Measurements from ENCODE around the gene IL15. TPM values are rescaled to one million over a fixed set of nuclear protein-coding genes. Genes with fewer than 3 reads are reported as not detected.
"Not testable (repeated sequence)": the region's sequence is repeated elsewhere in the genome, so short reads cannot be mapped to it uniquely, and the experiment has no call there.

Gene IL15
- total RNA-seq, 1 donor from 2014 or later, result 7.0 TPM

DNA sequence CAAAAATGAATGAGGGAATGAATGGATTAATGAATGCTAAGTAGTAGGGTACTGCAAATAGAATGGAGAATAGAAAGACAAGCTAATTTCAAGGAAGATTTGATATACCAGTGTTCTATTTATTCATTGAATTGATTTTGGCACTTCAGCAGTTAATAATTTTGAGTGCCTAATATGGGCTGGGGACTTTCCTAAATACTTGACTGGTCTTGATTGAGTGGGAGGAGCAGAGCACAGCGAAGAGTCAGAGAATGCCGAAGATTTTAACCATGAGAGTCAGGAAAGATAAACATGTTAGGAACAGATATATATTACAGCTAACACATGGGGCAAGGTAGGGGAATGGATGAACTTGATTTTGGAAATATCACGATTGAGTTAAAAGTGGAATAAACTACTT lies 10.6 kb downstream of the IL15 start:
- no peak for DNase-seq (ENCODE audit: low spot score)

DNA sequence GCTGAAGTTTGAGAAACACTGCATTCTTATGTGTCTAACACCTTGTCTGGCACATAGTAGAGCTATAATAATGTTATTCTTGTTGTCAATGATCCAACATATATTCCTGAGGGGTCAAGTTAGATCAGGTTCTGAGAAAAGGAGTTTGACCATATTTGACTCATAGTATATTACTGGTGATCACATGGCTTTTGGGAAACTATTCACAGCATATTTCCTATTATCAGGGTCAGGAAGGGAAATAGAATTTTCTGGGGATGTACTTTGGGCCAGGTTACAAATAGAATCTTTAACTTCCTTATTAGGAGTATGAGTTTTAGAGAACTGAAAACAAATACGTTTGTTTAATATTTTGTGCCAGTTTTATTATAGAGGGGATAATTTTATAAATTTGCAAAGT lies 11.6 kb downstream of the IL15 start:
- no peak for DNase-seq (ENCODE audit: low spot score)

DNA sequence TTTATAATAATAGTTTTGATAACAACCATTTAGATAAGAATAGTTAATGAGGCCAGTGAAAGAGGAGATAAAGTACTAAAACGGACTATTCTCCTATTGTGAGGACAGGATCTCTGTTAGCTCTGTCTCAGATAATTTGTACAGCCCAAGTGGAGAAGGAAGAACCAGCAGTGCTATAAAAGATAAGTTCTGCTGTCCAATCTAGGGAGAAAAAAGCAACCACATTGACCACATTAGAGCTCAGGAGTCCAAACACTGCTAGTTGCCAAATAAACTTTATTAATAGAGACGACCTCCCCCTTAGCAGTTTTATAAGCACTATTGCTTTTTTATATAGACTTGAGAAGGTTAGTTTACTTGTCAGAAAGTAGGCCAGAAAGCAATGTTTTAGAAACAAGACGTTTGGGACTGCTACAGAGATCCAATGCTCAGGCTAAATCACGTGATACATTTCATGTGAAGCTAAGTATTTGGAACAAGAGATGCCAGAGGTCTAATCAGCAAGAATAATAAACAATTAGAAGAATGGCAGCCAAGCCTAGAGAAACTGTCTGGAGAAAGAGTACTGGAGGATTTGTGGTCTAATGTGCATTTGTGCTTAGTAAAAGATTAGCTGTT lies 15.9 kb downstream of the IL15 start:
- DNase-seq (ENCODE audit: low spot score), result no peak

DNA sequence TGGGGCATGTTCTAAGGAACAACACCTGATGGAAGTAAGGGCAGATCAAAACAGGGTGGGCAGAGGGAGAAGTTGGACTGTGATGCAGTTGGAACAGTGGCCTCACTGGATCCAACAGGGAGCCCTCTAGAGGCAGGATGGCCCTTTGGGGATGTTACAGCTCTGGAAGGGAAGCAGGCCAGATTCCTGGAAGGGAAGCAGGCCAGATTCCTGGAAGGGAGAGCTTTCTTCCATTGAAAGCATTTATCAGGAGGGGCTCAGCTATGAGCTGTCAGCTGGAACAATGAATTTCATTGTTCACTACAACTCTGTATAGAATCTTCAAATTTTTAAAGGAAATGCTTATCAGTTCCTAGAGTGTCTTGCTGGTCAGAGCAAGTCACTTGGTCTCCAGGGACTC lies 17.7 kb downstream of the IL15 start:
- no peak for DNase-seq (ENCODE audit: low spot score)

DNA sequence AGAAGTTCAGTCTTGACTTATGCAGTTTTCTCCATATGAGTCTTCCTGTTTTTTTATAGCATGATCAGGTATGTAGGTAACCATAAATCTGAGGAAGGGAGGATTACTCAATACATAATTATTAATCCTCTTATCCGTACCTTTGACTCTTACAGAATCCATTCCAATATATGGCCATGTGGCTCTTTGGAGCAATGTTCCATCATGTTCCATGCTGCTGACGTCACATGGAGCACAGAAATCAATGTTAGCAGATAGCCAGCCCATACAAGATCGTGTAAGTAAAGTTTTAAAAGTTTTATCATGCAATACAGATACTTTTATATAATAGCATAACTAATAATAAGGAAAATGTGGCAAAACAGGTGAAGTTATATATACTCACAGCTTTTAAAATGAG lies 19.6 kb downstream of the IL15 start:
- no peak for DNase-seq (ENCODE audit: low spot score)

DNA sequence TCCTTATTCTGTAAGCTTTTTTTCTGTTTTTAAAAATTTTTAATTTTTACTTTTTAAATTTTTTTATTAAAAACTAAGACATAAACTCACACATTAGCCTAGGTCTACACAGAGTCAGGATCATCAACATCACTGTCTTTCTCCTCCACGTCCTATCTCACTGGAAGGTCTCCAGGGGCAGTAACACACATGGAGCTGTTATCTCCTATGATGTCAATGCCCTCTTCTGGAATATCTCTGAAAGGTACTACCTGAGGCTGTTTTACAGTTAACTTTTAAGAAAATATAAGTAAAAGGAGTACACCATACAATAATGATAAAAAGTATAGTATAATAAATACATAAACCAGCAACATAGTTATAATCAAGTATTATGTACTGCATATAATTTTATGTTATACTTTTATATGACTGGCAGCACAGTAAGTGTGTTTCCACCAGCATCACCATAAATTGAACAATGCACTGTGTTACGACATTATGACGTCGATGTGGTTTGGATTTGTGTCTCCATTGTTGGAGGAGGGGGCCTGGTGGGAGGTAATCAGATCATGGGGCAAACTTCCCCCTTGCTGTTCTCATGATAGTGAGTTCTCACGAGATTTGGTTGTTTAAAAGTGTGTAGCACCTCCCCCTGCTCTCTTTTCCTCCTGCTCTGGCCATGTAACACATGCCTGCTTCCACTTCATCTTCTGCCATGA lies 21.3 kb downstream of the IL15 start:
- no peak for DNase-seq (ENCODE audit: low spot score)

DNA sequence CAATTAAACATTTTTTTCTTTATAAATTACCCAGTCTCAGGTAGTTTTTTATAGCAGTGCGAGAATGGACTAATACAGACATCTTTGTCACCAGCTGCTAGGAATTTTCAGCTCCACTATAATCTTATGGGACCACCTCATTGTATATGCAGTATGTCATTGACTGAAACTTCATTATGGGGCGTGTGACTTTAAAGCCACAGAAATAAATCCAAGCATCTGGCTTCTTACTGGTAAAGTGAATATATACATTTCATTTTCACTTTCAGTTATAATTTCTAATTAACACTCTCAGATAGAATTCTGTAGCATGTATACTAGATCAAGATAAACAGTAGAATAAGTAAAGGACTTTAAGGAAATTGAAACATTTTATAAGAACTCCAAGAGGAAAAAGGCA lies 21.9 kb downstream of the IL15 start:
- no peak for DNase-seq (ENCODE audit: low spot score)

DNA sequence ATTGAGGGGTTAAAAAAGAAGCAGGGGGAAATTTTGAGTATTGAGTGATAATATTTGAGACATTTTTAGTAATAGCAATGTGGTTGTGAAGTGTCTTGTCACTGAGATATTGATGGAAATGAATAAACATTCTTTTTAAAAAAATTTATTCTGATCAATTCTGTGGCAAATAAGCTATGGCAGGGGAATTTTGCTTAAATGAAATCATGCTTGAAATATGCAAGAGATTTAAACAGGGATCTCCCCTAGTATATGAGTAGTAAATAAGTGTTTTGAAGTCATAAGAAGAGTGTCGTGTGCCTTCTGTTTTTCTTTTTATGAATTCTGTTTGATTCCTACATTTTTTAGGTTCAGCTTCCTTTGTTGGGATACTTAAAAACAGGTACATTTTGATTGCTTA lies 23.2 kb downstream of the IL15 start:
- DNase-seq (ENCODE audit: low spot score), result no peak

DNA sequence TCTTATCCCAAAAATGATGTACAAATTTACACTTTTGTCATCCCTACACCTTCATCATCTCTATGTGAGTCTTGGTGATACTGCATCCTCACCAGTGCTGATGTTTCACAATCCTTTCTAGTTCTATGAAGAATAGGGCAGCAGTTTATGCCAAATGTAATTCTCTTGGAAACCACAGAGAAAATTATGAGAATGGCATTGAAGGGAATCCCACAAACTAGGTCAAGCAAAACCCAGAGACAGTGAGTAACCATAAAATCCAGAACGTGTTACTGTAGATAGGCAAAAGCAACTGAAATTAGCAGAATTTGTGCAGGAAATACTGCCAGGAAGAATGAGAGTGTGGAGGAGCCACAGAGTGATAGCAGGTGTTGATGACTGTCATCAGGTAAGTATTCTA lies 24.5 kb downstream of the IL15 start:
- DNase-seq (ENCODE audit: low spot score), result no peak

DNA sequence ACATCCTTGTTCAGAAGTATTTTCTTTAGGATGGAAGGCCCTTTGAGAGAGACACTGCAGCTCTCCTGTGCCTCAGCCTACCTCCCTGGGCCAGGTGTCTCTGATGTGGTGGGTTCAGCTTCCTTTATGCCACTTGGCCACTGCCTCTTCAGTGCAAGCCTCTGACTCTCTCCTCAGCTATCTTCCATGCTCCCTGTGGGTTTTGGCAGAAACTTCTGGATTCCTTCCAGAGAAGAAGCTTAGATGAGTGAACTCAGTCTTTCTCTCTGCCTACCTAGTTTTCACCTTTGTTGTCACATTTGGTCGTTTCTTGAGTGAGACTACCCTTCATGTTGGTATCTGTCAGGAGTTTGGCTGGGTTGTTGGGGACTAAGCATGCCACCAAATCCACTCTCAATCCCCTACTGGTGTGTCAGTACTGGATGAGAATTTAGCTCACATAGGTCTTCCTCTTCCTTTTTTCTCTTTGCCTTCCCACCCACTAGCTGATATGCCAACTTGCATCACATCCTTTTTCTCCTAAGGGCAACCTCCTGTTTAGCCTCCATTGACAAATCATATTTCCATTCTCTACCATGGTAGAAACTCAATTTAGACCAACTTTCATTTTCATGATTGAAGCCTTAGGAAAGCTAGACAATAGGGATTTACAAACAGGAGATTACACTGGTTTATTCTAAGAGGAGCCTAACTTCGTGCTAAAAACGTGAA lies 32.0 kb downstream of the IL15 start:
- DNase-seq (ENCODE audit: low spot score), result no peak

DNA sequence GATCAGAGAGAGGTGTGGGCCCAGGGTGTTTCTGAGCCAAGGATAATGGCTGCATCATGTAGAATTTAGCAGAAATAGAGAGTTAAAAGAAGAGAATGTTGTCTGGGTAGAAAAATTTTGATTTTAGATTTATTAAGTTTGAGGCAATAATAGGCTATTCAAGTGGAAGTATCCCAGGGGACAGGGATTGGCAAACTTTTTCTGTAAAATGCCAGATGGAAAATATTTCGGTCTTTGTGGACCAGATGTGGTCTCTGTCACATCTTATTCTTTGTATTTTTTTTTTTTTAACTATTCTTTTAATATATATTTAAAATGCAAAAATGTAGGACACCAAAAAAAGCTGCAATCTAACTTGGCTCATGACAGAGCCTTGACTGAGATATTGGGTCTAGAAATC lies 33.1 kb downstream of the IL15 start:
- no peak for DNase-seq (ENCODE audit: low spot score)

DNA sequence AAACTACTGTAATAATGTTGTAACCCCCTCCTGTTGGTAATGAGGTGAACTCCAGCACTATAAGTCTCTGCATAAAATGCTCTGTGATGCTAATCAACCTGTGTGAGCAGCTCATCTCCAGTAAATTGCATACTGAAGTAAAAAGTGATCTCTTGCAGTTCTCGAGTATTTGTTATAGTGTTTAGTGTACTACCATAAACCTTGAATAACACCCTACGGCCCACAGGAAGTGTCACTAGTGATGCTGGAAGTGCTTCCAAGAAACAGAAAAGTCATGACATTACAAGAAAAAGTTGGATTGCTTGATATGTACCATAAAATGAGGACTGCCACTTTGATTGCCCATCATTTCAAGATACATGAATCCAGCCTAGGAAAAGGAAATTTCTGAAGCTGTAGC lies 39.0 kb downstream of the IL15 start:
- DNase-seq (ENCODE audit: low spot score), result no peak

DNA sequence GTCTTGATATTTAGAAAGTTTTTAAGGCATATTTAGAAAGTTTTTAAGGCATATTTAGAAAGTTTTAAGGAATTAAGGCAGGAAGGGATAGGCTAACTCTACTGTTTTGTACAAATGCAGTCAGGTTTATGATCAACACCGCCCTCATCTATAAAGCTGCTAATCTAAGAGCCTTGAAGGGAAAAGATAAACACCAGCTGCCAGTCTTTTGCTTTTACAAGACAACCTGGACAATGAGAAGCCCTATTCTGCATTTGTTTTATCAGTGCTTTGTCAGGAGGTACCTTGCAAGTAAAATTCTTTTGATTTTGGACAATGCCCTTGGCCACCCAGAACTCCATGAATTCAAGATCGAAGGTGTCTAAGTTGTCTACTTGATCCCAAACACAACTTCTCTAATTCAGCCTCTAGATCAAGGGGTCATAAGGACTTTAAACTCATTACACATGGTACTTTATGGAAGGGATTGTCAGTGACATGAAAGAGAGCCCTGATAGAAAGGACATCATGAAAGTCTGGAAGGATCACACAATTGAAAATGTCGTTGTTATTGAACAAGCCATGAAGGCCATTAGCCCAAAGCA lies 39.8 kb downstream of the IL15 start:
- DNase-seq (ENCODE audit: low spot score), result no peak

DNA sequence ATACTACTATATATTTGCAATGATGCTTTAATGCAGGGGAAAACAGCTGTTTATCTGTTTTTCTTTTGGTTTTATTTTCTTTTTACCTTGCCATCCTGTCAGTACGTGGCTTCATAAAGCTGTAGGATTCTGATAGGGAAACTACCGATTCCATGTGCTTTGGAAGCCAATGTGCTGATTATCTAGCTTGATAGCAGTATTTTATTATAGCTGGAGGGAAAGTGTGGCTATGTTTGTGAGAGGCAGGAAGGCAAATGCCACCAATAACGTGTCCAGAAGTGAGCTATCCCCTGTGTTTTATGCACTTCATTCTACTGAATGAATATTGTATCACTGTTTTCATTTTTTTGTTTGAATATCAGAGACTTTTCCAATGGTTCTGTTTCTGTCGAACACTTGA lies 43.7 kb downstream of the IL15 start:
- no peak for DNase-seq (ENCODE audit: low spot score)

DNA sequence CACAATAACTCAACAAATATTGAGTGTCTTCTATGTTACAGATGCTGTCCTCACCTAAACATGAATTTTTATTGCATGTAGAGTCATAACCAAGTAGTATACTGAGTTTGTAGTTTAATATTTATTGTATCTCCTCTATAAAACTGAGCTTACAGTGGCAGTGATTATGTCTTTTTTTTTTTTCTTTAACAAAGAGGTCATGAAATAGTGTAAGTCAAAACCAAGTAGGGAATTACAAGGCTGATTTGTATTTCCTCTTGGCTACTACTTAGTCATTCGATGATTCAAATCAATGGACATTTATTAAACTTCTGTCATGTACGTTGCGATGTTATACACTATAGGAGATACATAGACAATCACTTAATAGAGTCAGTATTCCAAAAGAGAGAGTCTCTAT lies 48.4 kb downstream of the IL15 start:
- DNase-seq (ENCODE audit: low spot score), result no peak

DNA sequence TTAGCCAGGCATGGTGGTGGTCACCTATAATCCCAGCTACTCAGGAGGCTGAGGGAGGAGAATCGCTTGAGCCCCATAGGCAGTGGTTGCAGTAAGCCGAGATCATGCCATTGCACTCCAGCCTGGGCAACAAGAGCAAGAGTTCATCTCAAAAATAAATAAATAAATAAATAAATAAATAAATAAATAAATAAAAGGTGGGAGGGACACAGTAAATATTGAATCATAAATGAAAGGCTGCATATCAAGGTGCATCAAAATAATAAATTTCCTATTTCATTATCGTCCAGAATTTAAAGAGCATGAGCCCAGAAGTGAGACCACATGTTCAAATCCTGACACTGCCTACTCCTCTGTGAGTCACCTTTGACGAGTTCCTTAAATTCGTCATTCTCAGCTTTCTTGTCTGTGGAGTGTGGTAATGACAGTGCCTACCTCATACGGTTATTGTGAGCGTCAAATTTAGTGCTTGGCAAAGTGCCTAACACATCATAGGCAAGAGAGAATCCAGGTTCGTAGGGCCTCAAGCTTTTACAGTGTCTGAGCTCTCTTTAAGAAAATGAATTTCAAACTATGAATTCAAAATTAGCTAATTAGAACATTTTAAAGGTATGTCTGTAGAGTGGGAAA lies 49.9 kb downstream of the IL15 start:
- DNase-seq (ENCODE audit: low spot score), result no peak

DNA sequence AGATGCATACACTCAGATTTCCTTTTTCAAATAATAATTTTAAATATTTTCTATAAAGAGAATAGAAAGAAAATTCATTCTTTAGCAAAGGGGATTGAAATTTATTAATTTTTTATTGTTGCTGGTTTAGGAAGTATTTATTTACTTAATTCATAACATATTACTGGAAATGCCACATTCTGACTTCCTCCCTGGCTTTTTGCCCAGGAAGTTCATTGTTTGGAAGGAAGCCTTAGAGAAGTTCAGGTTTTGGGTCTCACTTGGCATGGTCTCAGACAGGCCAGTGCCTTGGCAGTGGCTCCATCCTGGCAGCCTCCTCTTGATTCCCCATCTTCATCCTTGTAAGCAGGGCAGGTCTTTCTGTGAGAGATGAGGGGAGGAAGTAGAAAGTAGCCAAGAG lies 50.5 kb downstream of the IL15 start:
- DNase-seq (ENCODE audit: low spot score), result peak; percentile 61

DNA sequence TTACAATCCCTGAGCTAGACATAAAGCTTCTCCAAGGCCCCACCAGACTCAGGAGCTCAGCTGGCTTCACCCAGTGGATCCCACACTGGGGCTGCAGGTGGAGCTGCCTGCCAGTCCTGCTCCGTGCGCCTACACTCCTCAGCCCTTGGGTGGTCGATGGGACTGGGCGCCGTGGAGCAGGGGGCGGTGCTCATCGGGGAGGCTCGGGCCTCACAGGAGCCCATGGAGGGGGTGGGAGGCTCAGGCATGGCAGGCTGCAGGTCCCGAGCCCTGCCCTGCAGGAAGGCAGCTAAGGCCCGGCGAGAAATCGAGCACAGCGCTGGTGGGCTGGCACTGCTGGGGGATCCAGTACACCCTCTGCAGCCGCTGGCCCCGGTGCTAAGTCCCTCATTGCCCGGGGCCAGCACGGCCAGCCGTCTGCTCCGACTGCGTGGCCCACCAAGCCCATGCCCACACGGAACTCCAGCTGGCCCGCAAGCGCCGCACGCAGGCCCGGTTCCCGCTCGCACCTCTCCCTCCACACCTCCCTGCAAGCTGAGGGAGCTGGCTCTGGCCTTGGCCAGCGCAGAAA lies 53.4 kb downstream of the IL15 start:
- not testable (repeated sequence) for DNase-seq (ENCODE audit: low spot score)

DNA sequence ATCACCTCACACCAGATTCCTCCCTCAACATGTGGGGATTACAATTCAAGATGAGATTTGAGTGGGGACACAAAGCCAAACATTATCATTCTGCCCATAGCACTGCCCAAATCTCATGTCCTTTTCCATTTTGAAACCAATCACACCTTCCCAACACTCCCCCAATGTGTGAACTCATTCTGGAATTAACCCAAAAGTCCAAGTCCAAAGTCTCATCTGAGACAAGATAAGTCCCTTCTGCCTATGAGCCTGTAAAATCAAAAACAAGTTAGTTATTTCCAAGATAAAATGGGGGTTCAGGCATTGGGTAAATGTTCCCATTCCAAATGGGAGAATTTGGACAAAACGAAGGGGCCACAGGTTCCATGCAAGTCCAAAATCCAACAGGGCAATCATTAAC lies 54.9 kb downstream of the IL15 start:
- DNase-seq (ENCODE audit: low spot score), result not testable (repeated sequence)

DNA sequence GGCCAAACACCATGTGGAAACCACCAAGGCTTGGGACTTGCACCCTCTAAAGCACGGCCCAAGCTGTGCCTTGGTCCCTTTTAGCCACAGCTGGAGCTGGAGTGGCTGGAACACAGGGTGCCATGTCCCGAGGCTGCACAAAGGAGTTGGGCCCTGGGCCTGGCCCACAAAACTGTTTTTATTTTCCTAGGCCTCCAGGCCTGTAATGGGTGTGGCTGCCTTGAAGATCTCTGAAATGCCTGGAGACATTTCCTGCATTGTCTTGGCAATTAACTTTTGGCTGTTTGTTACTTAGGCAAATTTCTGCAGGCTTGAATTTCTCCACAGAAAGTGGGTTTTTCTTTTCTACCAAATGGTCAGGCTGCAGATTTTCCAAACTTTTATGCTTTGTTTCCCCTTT lies 55.7 kb downstream of the IL15 start:
- no peak for DNase-seq (ENCODE audit: low spot score)

DNA sequence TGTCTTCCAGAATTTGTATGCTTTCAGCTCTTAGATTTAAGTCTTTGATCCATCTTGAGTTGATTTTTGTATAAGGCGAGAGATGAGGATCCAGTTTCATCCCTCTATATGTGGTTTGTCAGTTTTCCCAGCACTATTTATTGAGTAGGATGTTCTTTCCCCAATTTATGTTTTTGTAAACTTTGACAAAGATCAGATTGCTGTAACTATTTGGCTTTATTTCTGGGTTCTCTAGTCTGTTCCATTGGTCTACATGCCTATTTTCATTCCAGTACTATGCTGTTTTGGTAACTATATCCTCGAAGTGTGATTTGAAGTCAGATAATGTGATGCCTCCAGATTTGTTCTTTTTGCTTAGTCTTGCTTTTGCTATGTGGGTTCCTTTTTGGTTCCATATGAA lies 60.7 kb downstream of the IL15 start:
- no peak for DNase-seq (ENCODE audit: low spot score)

Measured in ureter (tissue), 1 donor.